ENCODE data around the gene ELOB.

- TF ChIP-seq CTCF (IDR thresholded peaks at IDR 0.05; ENCODE audit: borderline replicate concordance, extremely low read depth, low read length, poor library complexity, severe bottlenecking) (peak; percentile 35), EZH2 (IDR thresholded peaks at IDR 0.05; ENCODE audit: borderline replicate concordance, low read depth, low read length, severe bottlenecking) (no peak)
These were observed 8.3 kb upstream of the ELOB start for GRCh38 chr16:2785101-2785991.

Measured in DND-41 (cell line).